ENCODE results near the gene ALDOC.

ALDOC gene

DNA sequence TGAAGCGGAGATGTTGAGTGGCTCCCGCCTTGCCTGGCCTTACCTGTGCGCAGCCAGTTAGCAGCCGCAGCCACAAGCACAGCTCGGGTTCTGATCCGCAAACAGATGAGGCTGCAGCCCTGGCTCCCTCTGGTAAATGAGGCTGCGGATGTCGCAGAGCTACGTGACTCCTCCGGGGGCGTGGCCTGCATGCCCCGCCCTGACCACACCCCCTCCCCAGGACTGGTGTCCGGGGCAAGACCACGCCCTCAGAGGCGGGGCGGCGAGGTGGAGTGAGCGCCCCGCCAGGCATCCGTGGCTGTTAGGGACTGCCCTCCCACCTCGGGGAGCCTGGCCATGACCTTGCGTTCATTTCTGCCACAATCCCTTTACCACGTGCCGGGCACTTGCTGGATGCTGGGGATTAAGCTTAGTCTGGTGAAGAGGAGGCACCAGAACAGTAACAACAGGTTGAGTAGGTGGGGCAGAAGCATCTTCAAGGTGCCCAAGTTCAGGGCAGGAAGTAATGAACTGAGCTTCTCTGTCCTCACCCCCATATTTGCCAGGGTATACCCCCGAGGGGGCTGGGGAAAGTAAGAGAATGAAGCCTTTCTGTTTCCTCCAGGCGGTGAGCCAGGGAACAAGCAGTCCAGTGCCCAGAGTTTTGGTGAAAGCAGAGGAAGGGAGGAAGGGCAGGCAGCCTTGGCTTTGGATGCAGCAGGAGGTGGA is at the start of gene ALDOC:
Gene ALDOC, minus strand, starts transcription at position 138 of the 708 bp plus-strand sequence. CDS start 1,363 bp downstream, outside the sequence.
- Histone ChIP-seq H3K27ac (peak within 1 kb of the TSS; percentile 30), H3K36me3 (peaks cover 1% of the 10 kb centered on the region)

DNA sequence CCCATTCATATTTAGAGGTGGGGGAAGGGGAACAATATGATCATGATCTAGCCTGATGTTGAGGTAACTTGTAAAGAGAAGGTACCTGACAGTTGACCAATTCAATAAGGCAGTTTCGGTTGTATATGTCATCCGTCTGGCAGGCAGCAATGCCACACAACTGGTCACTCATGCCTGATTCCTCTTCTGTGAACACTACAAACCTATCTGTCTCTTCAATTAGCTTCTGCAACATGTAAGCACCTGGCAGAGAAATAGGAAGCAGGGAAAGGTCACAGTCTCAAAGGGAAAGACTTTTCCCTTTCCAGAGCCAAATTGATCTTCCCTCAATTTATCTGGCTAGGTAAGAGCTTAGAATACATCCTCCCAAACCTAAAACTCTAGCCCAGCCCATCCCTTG is 47.5 kb upstream of the ALDOC start:
- Histone ChIP-seq H3K4me3 (ENCODE audit: low read depth in 1 of 2, low read length in 1 of 2) (no peak overlapping the region), H3K36me3 (peaks cover 95% of the 10 kb centered on the region), H3K27ac (no peak overlapping the region)

More for the DNA sequence above, at the start of gene ALDOC:
- peaks cover 12 to 28% of the 10 kb centered on the region in 2 experiments for H3K4me1 ChIP-seq (ENCODE audit: control insufficient read depth in 1 of 2, insufficient read depth in 1 of 2, low read depth in 1 of 2, low read length in 1 of 2)
- no peaks in the 10 kb centered on the region for H3K9me3 ChIP-seq
- H3K27me3 ChIP-seq = no peaks in the 10 kb centered on the region
- peak within 1 kb of the TSS; percentile 54 for H3K4me3 ChIP-seq (ENCODE audit: low read depth in 1 of 2, low read length in 1 of 2)
- TF ChIP-seq, protein P1, sequence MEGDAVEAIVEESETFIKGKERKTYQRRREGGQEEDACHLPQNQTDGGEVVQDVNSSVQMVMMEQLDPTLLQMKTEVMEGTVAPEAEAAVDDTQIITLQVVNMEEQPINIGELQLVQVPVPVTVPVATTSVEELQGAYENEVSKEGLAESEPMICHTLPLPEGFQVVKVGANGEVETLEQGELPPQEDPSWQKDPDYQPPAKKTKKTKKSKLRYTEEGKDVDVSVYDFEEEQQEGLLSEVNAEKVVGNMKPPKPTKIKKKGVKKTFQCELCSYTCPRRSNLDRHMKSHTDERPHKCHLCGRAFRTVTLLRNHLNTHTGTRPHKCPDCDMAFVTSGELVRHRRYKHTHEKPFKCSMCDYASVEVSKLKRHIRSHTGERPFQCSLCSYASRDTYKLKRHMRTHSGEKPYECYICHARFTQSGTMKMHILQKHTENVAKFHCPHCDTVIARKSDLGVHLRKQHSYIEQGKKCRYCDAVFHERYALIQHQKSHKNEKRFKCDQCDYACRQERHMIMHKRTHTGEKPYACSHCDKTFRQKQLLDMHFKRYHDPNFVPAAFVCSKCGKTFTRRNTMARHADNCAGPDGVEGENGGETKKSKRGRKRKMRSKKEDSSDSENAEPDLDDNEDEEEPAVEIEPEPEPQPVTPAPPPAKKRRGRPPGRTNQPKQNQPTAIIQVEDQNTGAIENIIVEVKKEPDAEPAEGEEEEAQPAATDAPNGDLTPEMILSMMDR (IDR thresholded peaks at IDR 0.05) = peak; percentile 33

DNA sequence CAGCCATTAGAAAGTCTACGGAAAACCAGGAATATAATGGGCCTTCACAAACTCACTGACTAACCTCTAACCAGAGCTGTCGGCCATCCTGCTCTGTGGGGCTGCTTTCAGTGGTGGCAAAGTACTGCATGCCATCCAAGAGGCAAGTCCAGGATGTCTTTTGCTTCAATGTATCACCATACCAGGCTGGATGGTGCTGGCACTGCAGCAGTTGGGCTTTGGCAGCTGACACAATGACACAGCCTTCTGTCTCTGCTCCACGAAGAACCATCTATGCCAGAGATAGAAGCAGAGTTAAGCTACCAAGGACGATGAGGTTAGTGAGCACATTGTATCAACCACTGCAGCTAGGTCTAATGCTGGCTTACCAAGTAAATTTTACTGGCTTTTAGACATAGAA is 47.0 kb upstream of the ALDOC start:
- Histone ChIP-seq H3K27ac (no peak overlapping the region), H3K27me3 (no peaks in the 10 kb centered on the region), H3K4me1 (ENCODE audit: control insufficient read depth in 1 of 2, insufficient read depth in 1 of 2, low read depth in 1 of 2, low read length in 1 of 2) (no peaks in the 10 kb centered on the region), H3K4me3 (ENCODE audit: low read depth in 1 of 2, low read length in 1 of 2) (no peak overlapping the region), H3K9me3 (no peaks in the 10 kb centered on the region), H3K36me3 (peaks cover 95% of the 10 kb centered on the region)
- TF ChIP-seq, protein P1 (IDR thresholded peaks at IDR 0.05) = no peak

More for the DNA sequence above, 47.5 kb upstream of the ALDOC start:
- Histone ChIP-seq H3K9me3 (no peaks in the 10 kb centered on the region), H3K4me1 (ENCODE audit: control insufficient read depth in 1 of 2, insufficient read depth in 1 of 2, low read depth in 1 of 2, low read length in 1 of 2) (no peaks in the 10 kb centered on the region), H3K27me3 (no peaks in the 10 kb centered on the region)
- TF ChIP-seq, protein P1 (IDR thresholded peaks at IDR 0.05) = no peak

DNA sequence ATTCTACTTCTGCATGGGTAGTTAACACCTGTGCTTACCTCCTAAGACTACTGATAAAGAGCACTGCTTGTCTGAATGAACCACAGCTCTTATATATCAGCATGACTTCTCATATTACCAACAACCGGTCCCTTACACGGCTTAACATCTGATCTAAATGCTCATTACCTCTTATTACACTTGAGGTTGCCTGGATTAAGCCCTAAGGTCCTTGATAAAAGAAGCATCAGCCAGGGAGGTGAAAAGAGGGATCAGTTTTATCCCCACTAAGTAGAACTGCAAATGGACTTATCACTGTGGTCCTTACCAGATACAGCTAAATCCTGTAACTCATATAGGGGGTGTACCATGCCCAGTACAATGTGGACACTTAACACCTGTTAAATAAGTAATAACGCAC is 45.5 kb upstream of the ALDOC start:
- Histone ChIP-seq H3K27me3 (no peaks in the 10 kb centered on the region), H3K4me1 (ENCODE audit: control insufficient read depth in 1 of 2, insufficient read depth in 1 of 2, low read depth in 1 of 2, low read length in 1 of 2) (no peaks in the 10 kb centered on the region), H3K9me3 (no peaks in the 10 kb centered on the region), H3K36me3 (peaks cover 95% of the 10 kb centered on the region), H3K4me3 (ENCODE audit: low read depth in 1 of 2, low read length in 1 of 2) (no peak overlapping the region), H3K27ac (no peak overlapping the region)
- TF ChIP-seq, protein P1 (IDR thresholded peaks at IDR 0.05) = no peak

DNA sequence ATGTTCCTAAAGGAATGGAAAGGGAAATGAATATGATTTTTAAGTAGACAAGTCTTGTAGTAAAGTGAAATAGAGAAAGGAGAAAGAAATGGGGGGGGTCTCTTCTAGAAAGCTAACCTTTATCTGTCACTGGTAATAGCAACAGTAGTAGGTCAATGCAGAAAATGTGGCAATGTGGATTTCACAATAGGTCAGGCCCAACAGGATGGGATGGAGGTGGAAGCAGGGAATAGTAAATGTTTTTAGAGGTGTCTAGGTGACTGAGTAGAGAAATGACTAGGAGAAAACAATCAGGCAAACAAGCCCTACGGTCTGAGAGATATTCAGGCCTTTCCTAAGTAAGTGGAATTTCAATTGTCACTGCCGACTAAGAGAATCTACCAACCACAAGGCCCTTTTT is 43.3 kb upstream of the ALDOC start:
- no peaks in the 10 kb centered on the region for H3K9me3 ChIP-seq
- TF ChIP-seq, protein P1 (IDR thresholded peaks at IDR 0.05) = no peak
- no peak overlapping the region for H3K27ac ChIP-seq
- no peak overlapping the region for H3K4me3 ChIP-seq (ENCODE audit: low read depth in 1 of 2, low read length in 1 of 2)
- peaks cover 100% of the 10 kb centered on the region for H3K36me3 ChIP-seq
- no peaks in the 10 kb centered on the region for H3K4me1 ChIP-seq (ENCODE audit: control insufficient read depth in 1 of 2, insufficient read depth in 1 of 2, low read depth in 1 of 2, low read length in 1 of 2)
- no peaks in the 10 kb centered on the region for H3K27me3 ChIP-seq

All from neutrophil (primary cell).